Muscle layer of duodenum (tissue), 2 donors: ENCODE results near the gene VEPH1.

Experiments used
- H3K27ac ChIP-seq: one replicate; pipeline ENCODE4 v1.7.0; 2013; ENCODE audit warnings: mild to moderate bottlenecking, low read length
- H3K27me3 ChIP-seq: one replicate; pipeline ENCODE4 v1.7.0; 2013; ENCODE audit warnings: low read depth, mild to moderate bottlenecking, control low read depth, low read length
- H3K36me3 ChIP-seq, 2 donors: one replicate each; pipeline ENCODE4 v1.7.0; 2013; ENCODE audit warnings: low read length in 2 of 2, control low read depth in 1 of 2, mild to moderate bottlenecking in 1 of 2; ENCODE audit not compliant: insufficient read depth in 2 of 2, control insufficient read depth in 1 of 2
- H3K4me1 ChIP-seq, 2 donors: one replicate each; pipeline ENCODE4 v1.7.0; 2013; ENCODE audit warnings: low read length in 2 of 2, mild to moderate bottlenecking in 2 of 2, control low read depth in 1 of 2, moderate library complexity in 1 of 2; ENCODE audit not compliant: insufficient read depth in 2 of 2, control insufficient read depth in 1 of 2
- H3K4me3 ChIP-seq, 2 donors: one replicate each; pipeline ENCODE4 v1.7.0; 2013; ENCODE audit warnings: low read length in 2 of 2, low read depth in 1 of 2, mild to moderate bottlenecking in 1 of 2
- H3K9me3 ChIP-seq, 2 donors: one replicate each; pipeline ENCODE4 v1.7.0; 2013; ENCODE audit warnings: low read length in 2 of 2, control low read depth in 1 of 2, mild to moderate bottlenecking in 1 of 2; ENCODE audit not compliant: control insufficient read depth in 1 of 2
- donor health status: healthy.

Gene VEPH1

GRCh38 chr3:157220883-157221282 is 282.3 kb downstream of the VEPH1 start:
- Histone ChIP-seq H3K4me3 (no peak overlapping the region), H3K36me3 (no peaks in the 10 kb centered on the region), H3K9me3 (no peaks in the 10 kb centered on the region), H3K27me3 (no peaks in the 10 kb centered on the region), H3K4me1 (no peaks in the 10 kb centered on the region), H3K27ac (no peak overlapping the region)

DNA sequence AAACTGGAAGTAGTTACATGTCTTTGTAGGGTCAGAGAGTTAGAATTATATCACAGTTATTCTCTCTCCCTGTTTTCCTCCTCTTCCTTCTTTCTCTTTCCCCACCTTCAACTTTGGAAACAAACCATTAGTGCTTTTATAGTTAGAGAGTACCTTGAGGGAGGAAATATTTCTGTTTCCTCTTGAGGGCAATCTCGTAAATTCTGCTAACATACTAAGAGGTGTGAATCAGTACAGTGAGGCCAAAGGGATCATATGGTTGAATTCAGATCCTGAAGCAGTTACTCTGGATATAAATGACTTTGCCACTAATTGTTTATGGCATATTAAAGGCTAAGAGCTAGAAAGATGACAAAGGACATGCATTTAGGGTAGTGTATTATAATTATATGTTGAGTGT is 283.0 kb downstream of the VEPH1 start:
- Histone ChIP-seq H3K4me3 (no peak overlapping the region), H3K27me3 (no peaks in the 10 kb centered on the region), H3K4me1 (no peaks in the 10 kb centered on the region), H3K9me3 (no peaks in the 10 kb centered on the region), H3K36me3 (no peaks in the 10 kb centered on the region), H3K27ac (no peak overlapping the region)

DNA sequence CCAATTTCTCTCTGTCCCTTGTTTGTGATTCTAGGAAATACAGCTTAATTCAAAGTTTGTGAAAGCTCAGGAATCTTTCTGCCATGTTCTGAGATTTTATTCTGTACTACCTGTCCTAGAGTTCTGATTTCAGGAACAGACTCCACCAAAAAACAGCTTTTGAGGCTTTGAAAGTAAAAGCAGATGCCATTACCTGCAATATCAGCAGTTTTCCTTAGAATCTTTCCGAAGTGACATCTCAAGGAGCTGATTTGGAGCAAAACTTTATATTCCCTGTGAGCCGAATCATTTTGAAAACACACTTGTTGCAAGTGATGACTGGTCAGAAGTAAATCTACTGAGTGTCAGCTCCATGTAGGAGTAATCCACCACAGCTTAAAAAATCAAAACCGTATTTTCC is 284.0 kb downstream of the VEPH1 start:
- Histone ChIP-seq H3K27me3 (no peaks in the 10 kb centered on the region), H3K9me3 (no peaks in the 10 kb centered on the region), H3K4me3 (no peak overlapping the region), H3K36me3 (no peaks in the 10 kb centered on the region), H3K4me1 (no peaks in the 10 kb centered on the region), H3K27ac (no peak overlapping the region)
